Measurements from ENCODE around the gene FOXL1. TPM values are rescaled to one million over a fixed set of nuclear protein-coding genes. Genes with fewer than 3 reads are reported as not detected.

Gene FOXL1
- total RNA-seq, 1 donor from 2014 or later: not detected

DNA sequence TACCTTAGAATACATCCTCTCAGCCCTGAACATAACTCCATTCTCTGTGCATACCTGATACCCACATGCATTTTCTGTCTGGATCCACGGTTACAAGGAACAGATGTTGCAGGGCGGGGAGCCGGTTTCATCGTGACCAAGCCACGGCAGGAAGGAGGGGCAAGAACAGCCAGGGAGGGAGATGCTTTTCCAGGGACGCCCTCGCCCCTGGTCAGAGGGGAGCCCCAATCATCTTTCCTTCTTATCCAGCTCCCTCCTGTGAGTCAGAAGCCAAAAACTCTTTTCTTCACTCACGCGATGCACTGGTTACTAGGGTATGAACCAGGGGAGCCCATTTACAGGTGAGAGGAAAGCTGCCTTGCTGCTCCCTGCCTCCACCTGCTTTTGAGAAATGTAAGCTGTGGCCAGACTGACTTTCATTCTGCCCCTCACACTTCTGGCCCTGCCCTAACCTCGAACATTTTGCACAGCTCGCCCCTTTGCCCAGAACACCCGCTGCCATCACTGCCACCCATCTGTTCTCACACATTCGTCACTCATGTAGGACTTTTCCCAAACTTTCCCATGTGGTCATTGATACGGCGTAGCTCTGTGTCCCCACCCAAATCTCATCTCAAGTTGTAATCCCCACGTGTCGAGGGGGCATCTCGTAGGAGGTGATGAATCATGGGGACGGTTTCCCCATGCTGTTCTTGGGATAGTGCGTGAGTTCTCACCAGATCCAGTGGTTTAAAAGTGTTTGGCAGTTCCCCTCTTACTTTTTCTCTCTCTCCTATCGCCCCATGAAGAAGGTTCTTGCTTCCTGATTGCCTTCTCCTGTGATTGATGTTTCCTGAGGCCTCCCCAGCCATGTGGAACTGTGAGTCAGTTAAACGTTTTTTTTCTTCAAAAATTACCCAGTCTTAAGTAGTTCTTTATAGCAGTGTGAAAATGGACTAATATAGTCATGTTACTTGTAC lies 20.5 kb downstream of the FOXL1 start:
- intact Hi-C loops (cut with micrococcal nuclease): no loop called here

DNA sequence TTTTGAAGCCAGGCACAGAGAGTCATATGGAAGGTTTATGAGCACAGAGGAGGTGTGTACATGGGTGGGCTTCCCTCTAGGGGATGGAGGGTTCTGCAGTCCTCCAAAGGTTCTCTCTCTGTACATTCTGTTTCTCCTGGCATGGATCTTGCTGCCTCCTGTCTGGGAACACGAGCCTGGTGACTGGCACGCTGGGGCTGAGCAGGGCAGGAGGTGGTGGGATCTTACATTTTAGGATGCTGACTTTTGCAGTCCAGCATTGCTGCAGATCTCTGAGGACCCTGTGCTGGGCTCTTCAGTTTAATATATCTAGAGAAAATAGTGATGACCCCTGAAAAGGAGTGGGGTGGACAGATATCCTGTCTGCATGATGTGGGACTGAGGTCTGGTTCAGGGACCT lies 23.0 kb downstream of the FOXL1 start:
- intact Hi-C loops (cut with micrococcal nuclease): no loop called here

DNA sequence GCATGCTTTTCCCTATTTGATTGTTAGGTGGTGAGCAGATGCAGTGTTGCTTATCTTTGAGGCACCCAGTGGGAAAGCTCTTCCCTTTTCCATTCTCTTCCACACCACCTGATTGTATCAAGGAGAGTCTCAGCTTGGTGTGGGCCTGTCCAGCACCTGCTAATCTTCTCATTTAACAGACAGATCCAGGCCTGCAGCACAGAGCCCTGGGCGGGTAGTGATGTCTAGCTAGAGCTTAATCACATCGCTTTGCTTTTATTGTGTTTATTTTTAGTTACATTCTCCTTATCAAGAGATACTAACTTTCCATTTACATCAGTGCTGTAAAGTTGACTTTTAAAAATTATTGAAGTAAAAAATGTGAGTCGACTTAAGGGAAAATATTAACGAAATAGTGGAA lies 24.2 kb downstream of the FOXL1 start:
- intact Hi-C loops (cut with micrococcal nuclease): no loop called here

DNA sequence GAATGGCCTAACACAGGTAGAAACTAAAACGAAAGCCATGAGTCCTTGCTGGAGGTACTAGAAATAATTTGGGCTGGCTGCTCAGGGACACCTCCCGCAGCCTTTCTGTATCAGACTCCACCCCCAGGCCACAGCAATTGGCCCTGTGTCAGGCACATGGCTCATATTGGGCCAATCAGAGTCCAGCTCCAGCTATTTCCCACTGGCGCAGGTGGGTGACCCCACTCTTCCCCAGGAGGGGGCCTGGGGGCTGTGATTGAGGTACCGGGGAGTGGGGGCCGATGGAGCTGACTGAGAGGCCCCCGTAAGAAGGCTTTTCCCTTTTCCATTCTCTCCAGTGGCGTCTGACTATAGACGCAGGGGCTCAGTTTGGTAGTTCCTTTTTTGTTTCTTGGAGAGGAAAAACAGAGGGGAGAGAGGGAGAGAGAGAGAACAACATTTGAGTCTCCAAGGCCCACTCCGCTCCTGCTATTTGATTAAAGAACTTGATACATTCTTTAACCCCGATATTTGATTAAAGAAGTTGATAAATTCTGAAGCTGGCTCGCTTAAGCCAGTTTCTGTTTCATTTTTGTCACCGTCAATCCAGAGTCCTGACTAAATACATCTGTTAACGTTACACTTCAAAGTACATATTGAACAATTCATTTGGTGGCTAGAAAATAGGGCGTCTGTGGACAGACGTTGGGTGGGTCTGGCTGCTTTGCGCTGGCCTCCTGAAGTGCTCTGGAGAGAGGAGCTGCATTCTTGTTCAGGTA lies 26.3 kb downstream of the FOXL1 start:
- intact Hi-C loops (cut with micrococcal nuclease): no loop called here

DNA sequence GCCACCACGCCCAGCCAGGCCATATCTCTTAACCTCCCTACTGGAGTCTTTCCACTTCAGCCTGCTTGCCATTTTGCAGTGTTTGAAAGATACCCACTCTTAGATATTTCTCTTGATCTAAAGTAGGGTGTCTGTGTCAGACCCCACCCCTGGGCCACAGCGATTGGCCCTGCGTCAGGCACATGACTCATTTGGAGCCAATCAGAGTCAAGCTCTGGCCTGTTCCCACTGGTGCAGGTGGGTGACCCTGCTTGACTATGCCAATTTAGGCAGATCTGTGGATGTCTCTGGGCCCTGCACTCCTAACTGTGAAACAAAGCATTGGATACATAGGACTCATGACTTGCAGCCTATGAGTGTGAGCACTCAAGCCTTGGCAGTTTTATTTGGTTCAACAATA lies 27.6 kb downstream of the FOXL1 start:
- intact Hi-C loops (cut with micrococcal nuclease): no loop called here

DNA sequence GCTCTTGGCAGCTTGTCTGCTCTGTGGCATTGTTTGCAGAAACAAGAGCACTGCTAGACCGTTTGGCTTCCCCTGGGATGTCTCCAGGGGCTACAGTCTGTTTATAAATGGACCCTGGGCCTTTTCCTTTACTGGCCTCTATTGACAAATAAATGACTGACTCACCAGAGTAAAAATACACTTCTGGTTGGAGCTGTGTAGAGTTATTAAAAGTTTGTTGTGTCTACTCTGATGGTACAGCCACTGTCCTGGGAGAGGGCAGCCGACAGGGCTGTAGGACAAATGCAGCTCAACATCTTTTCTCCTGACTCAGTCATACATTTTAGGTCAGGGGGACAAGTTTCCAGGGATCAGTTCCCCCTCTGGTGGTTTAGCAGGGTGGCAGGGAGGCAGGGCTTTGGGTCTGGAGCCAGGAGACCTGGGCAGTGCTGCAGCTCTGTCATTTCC lies 30.0 kb downstream of the FOXL1 start:
- intact Hi-C loops (cut with micrococcal nuclease): no loop called here

DNA sequence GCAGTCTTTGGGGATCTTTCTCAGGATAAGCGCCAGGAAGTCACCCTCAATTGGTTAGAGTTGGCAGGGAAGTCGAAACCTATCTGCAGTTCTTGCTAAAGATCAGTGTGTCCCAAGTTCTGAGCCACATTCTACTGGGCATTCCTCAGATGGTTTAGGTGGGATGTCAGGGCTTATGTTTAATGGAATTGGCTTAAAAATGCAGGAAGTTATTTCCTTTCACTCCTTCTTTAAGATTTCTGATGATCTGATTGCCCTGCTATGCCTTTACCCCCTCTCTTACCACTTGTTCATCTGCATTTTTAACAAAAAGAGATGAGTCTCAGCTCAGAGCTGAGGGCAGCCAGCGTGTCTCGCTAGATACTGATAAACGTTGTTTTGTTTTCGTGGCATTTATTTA lies 30.8 kb downstream of the FOXL1 start:
- intact Hi-C loops (cut with micrococcal nuclease): no loop called here

DNA sequence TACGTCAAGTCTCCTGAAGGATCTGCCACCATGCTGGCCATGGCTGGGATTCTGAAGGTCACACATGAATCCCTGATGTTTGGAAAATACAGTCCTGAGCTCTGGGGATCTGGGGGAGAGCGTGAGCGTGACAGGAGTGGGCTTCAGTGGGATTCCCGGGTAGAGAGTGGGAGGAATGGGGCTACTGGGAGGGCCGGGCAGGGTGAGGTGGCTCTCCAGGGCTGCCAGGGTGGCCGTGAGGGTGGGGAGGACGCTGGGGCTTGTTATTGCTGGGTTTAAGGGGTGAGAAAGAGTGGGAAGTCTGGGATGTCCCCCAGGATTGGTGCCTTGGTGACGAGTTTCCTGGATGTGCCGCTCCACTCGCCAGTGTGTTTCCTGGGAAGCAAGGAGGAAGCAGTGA lies 31.3 kb downstream of the FOXL1 start:
- intact Hi-C loops (cut with micrococcal nuclease): no loop called here

DNA sequence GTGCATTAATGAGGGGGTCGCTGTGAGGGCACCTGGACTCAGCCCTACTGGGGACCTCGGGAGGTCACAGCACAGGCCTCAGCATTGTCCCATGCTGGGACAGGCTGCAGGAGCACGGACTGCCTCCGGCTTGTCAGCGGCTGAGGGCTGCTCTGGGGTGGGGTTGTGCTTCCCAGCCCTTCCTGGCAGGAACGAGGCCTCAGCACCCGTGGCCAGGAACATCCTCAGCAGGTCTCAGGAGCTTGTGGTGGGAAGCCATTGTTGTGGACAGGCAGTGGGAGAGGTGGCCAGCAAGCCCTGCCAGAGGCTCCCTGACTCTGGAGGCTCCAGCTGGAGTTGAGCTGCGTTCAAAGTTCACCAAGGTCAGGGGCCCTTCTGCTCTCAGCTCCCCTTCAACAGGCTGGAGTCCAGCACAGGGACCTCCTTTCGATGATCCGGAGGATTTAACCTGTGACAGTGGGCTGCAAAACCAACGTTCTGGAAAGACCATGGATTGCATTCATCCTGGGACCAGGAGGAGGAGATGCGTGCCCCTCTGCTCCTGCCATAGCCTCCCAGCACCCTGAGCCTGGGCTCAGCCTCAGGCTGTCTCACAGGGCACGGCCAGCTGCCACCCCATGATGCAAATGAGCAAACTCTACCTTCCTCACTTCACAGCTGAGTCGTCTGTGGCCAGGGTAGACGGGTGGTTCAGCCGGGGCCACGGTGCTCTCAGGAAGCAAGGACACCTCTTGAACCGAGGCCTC lies 32.6 kb downstream of the FOXL1 start:
- intact Hi-C loops (cut with micrococcal nuclease): no loop called here

DNA sequence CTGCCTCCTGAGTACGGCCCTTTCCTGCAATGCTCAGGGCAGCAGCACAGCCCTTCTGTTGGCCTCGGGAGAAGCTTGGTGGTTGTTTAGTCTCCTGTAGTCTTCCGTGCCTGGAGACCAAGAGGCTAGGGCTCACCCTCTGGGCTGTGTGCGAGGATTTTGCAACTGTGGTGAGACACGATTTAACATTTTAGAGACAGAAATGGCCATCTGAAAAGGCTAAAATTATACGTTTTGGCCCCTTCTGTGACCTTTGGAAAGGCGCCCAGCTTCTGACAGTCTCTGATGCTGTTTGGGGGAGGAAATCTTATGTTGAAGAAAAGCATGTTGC lies 33.1 kb downstream of the FOXL1 start:
- intact Hi-C loops (cut with micrococcal nuclease): no loop called here

DNA sequence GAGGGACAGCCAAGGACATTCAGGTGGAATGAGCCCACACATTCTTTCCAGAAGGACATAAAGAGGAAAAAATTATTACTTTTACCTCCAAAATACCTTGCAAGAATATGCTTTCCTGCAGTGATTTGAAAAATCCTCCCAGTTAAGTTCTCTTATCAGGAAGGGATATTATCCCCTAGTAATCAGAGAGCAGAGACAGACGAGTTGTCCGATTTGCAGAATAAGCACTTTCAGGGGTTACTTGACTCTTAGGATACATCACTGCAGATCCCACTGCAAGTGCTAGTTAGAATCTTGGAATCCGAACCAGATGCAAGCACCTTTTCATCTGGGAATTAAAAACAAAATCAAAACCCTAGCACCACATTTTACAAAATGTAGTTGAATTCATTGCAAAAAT lies 33.6 kb downstream of the FOXL1 start:
- intact Hi-C loops (cut with micrococcal nuclease): no loop called here

DNA sequence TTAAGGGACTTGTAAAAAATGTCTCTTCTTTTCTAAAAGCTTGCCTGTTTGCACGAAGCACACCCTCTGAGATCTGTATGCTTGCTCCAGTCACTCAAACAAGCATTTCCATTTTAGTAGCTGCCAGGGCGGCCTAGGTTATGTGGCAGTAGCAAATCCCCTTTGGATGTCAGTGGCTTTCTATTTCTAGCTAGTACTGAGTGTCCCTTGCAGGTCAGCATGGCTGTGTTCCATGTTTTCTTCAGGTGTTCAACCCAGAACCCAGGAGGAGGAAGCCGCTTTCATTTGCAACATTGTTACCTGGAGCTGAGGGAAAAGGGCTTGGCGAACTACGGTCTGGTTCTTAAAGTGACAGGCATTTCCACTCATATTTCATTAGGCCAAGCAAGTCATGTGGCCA lies 36.4 kb downstream of the FOXL1 start:
- intact Hi-C loops (cut with micrococcal nuclease): no loop called here

DNA sequence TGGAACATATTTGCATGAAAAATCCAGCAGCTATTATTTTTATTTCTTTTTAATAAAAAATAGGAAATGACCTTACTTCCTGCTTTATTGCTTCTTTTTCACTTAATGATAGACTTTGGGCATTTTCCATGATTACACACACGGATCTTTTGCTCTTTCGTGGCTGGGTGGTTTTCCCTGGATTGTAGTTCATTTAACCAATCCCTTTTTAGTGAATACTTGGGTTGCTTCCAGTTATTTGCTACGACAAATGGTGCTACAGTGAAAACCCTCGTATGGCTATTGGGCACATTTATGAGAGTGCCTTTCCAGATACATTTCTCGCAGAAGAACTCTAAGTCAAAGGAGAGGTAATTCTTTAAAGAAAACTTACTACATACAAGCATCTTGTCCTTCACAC lies 38.6 kb downstream of the FOXL1 start:
- intact Hi-C loops (cut with micrococcal nuclease): no loop called here

DNA sequence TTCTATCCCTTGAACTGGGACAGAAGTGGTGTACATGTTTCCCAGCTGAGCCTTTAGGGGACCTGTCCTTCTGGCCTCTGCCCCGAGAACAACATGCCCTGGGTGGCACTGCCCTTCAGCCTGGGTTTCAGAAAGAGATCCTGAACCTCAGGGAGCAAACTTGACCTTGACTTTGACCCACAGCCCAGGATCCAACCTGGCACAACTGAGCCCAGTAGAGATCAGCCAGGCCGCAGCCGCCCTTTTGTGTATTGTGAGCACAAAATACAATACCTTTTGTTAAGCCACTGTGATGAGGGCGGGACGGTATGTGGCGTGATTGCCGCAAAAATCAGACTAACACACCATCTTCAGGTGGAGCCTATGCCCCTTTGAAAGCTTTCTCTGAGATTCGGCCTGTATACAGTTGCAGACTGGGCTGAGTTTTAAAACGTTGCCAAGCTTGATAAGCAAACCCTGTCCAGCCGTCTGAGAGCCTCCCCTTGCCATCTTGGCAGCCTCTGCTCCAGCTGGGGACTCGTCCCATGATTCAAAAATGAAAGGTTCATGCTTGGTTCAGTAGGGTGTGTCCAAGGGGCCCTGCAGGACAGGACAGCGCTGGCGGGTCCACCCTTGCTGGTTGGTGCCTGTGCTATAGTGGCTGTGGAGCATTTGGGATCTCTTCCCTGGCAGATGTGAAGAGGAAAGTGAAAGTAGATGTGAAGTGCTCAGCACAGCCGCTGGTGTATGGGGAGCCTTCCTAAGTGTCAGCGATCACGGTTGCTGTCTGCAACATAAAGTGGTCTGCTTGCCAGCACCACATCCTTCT lies 40.3 kb downstream of the FOXL1 start:
- intact Hi-C loops (cut with micrococcal nuclease): no loop called here

DNA sequence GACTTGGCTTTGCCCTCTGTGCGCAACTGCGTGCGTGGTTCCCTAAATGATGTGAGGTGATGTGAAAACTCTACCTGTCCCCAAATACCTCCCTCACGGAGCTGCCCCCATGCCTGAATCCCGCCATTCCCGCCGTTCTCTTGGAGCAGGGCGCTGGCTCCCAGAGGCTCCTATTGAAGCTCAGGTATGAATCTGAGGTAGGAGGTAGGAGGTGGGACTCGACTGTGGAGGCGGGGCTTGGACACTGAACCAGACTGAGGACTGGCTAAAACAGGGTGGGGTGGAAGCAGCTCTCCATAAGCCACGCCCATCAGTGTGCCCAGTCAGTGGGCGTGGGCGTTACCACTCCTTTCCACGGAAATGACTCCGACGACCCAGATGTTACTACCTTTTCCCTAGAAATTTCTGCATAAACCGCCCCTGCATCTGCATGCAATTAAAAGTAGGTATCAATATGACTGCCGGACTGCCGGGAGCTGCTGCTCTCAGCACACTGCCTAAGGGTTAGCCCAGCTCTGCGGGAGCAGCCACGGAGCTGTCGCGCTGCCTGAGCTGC lies 41.0 kb downstream of the FOXL1 start:
- intact Hi-C loops (cut with micrococcal nuclease): no loop called here

DNA sequence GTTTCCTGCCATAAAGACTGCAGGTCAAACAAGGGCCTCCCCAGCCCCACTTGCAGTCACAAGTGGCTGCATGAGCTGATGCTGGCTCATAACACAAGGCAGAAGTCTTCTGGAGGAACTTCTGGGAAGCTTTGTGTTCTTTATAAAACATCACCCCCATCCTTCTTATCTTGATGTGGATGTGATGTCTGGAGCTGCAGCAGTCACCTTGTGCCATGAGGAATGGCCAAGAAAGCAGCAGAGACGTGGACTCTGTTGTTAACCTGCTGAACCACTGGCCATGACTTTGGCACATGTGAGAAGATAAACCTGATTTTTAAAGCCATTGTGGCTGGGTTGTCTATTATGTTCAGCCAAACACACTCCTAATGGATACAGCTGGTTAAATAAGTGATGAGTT lies 41.8 kb downstream of the FOXL1 start:
- intact Hi-C loops (cut with micrococcal nuclease): no loop called here

DNA sequence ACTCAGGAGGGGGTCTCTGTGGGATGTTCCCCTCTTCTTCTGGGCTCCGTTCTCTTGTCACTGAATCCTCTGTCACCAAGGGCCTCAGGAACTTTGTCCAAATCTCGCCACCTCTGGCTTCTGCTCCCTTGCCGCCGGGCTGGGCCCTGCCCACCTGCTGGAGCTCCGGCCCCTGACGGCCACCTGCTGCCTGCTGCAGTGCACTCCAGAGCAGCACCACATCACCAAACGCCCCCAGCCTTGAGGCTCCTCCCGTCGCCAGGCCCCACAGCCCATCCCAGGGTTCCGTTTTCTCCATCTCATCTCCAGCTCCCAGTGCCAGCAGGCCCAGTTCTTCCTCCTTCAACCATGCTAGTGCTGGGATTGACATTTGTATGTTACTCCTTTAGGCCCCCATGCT lies 43.6 kb downstream of the FOXL1 start:
- intact Hi-C loops (cut with micrococcal nuclease): no loop called here

DNA sequence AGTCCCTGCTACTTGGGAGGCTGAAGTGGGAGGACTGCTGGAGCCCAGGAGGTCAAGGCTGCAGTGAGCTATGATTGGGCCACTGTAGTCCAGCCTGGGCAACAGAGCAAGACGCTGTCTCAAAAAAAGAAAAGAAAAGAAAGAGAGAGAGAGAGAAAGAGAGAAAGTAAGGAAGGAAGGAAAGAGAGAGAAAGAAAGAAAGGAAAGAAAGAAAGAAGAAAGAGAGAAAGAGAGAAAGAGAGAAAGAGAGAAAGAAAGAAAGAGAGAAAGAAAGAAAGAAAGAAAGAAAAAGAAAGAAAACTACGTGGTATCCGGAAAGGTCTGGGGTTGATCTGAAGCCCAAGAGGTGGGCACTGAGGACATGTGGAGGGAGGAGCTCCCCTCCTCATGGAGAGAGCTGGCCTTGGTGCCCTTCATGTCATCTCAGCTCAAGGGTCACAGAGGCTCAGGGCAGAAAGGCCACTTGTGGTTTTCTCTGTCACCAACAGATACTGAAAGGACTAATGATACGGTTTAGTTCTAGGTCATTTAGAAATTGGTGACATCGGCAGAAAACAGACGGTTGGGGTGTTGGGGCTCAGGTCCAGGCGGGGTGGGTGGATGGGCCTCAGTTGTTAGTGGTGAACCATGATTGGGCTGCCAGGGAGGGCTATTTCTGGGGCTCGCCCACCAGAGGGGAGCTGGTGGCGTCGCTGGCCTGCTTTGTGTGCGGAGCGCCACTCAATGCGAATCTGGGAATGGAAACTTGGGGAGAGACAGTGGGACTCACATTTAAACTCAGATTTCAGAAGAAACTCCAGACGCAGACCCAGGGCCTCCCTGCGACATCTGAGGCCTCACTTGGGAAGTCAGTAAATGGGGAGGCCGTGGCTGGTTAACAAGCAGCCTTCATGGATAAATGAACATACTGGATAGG lies 44.6 kb downstream of the FOXL1 start:
- intact Hi-C loops (cut with micrococcal nuclease): no loop called here

DNA sequence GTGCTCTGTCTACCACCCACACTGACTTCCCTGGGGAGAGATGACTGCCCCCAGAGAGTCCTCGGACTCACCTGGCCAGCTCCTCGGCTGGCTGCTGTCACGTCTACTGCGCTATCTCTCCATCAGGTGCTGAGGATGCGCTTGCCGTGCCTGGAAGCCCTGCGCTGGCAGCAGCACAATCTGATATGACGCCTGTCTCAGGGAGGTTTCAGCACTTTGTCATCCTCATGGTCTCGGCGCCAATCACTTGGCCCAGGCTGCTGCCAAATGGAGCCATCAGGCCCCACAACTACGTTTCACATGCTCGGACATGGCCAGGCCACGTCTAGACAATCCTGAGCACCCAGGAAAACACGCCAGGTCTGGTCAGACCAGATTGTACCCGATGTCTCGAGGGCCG lies 46.7 kb downstream of the FOXL1 start:
- intact Hi-C loops (cut with micrococcal nuclease): no loop called here

DNA sequence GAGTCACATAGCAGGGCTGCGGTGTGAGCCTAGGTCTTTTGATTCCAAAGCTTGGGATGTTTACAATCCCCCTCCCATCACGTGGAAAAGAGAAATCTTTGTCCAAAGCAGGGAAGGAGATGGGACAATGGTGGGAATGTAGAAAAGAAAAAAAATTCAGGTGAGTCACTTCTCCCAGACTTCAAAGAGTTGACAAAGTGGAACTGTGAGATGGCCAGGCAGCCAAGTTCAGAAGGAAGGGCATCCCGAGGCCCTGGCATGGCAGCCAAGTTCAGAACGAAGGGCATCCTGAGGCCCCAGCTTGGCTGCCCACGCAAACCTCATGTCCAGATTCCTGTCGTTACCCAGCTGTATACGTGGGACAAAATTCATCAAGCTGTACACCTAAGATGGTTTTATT lies 47.5 kb downstream of the FOXL1 start:
- intact Hi-C loops (cut with micrococcal nuclease): no loop called here
